Stimulated activated CD4-positive, alpha-beta T cell treated with anti-CD3 and anti-CD28 coated beads, Interleukin-1b, Interleukin-23, amount 100 ng/mL, for 4 hours (primary cell): ENCODE measurements around the gene AHCYL1.

Experiments used
- DNase-seq, 2 donors: peaks; one replicate each; pipeline ENCODE4 v3.0.0-alpha.2; 2020; ENCODE audit warnings: low read depth in 2 of 2

Gene AHCYL1

DNA sequence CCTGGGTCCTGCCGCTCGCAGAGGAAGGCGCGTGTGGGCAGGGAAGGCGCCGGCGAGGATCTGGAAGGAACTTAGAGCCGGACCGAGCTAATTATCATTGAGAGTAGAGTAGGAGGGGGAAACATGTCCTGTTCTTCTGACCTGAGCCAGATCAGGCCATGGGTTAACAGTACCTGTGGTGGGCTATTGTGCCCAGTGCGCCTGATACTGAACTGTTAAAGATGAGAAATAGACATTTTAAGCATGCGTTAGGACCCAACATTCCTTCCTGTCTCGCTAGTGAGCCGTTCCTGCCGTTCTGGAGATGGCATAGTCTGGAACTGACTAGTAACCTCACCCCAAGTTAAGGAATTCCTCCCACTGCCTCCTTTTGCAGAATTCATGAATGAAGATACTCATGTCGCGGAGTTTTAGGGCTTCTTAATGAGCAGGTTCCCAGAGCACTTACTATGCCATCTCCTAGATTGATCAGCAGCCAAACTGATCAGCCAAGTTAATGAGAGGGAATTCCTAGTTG lies 50.7 kb downstream of the AHCYL1 start:
- DNase-seq: no peak

GRCh38 chr1:110038271-110038670 lies 53.7 kb downstream of the AHCYL1 start:
- no peak for DNase-seq

GRCh38 chr1:110039641-110040040 lies 55.1 kb downstream of the AHCYL1 start:
- DNase-seq: no peak

DNA sequence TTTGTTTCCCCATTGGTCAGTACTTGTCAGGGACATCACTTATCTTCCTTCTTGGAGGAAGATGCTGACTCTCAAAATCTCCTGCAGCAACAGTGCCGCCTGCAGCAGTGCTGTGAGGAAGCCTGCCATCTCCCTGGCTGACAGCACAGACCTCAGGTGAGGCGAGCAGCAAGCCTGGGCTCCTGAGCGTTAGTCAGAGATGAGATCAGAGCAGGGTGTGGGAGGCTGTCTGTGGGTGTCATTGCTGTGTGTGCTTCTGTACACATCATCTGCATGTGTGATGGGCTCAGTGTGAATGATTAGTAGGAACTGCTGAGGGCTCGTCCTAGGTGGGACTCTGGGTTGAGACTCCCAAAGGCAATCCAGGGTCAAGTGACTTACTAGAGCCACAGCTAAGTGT lies 56.0 kb downstream of the AHCYL1 start:
- DNase-seq: peak; percentile 24 to 34

GRCh38 chr1:110043016-110043415 lies 58.5 kb downstream of the AHCYL1 start:
- DNase-seq: no peak

- DNase-seq: no peak
Measured at GRCh38 chr1:110047463-110047862, 62.9 kb downstream of the AHCYL1 start.

DNA sequence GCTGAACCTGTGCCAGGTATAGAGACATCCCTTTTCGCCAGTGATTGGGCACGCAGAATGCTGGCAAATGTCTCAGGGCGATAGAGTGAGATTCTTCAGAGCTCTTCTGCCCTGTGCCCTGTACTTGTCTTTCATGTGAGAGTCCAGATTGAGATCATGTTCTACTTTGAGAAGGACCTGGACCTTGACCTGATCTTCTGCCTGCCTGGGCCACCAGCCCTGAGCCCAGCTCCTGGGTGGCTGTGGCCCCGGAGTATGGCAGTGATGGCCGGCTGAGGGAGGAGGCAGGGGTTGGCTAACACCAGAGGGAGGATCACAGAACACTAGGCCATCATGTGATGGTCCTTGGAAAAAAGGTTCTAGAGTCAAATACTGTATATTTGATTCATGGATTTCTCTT lies 63.7 kb downstream of the AHCYL1 start:
- no peak for DNase-seq

DNA sequence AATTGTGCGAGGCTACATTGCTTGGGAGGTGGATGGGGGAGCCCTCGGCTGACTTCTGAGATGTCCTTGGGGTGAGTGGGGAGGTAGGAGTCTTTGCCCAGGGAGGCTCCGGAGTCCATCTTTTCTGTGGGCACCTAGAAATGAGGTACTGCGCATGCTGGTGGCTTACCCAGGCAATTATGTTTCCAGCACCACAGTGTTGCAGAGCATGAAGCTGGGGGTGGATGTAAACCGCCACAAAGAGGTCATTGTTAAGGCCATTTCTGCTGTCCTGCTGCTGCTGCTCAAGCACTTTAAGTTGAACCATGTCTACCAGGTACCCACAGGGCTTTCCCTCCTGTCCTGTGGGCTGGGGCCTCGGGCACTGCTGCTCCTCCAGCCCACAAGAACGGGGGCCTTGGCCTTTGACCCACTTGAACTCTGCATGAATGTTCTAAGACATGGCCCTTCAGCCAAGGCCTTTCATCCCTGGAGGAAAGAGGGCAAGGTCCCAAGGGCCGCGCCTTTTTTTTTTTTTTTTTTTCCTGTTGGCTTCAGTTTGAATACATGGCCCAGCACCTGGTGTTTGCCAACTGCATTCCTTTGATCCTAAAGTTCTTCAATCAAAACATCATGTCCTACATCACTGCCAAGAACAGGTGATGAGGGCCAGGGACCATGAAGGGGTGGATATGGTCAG lies 64.5 kb downstream of the AHCYL1 start:
- DNase-seq: no peak

- DNase-seq: no peak
Measured at GRCh38 chr1:110049801-110050601, 65.4 kb downstream of the AHCYL1 start.

DNA sequence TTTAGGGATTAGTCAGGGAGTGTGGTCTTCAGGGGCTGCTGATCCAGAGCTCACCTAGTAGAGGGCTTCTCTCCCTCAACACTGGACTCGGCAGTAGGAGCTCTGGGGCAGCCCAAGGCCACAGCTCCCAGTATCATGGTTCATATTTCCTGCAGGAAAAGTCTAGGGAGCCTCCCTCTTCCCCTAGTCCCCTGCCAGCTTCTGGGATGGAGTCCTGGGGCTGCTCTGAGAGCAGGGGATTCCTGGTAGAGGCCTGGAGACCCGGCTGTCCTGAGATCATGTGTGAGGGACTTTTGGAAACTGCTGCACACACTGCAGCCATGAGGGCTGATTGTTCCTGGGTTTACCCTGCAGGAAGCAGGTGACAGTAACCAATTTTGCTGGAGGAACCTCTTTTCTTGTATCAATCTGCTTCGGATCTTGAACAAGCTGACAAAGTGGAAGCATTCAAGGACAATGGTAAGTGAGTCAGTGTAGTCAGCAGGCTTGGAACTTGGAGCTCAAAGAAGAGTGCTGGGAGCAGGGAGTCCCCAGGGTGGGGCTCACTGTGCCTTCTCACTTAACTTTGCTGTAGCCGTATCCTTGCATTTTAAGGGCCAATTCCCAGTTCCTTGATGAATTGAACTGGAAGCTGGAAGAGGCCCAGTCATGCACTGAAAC lies 66.2 kb downstream of the AHCYL1 start:
- DNase-seq: no peak

DNA sequence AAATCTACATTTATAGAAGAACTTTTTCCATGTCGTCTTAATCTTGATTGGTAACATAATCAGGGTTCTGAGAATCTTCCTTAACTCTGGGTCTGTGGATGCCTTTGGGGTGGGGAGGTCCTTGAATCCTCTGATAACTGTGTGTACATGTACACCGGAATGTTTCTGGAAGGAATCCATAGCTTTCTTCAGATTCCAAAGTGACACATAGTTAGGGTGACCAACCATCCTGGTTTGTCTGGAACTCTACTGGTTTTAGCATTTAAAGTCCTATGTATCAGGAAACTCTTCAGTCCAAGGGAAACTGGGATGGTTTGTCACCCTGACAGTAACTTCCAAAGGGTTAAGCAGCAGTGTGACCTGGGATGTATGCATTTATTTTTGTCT lies 66.7 kb downstream of the AHCYL1 start:
- DNase-seq: no peak

- DNase-seq: peak; percentile 67 to 71
Measured at GRCh38 chr1:110053552-110054428, 69.2 kb downstream of the AHCYL1 start.

- DNase-seq: no peak
Measured at GRCh38 chr1:110055493-110056284, 71.1 kb downstream of the AHCYL1 start.

DNA sequence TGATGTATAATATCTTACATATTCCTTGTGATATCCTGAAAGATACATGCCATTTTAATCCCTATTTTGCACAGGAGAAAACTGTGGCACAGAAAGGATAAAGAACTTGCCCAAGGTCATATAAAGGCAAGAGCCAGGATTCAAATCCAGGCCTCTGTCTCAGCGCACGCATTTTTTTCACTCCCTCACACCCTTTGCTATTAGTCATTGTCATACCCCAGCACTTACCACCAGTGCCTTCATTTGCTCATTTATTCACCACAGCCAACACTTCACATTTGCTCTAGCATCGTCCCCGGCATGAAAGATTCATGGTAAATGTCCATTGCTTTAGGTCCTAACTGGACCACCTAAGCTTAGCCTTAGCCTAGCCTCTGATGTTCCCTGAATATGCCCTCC lies 71.7 kb downstream of the AHCYL1 start:
- DNase-seq: no peak

GRCh38 chr1:110056776-110057175 lies 72.2 kb downstream of the AHCYL1 start:
- DNase-seq: no peak

DNA sequence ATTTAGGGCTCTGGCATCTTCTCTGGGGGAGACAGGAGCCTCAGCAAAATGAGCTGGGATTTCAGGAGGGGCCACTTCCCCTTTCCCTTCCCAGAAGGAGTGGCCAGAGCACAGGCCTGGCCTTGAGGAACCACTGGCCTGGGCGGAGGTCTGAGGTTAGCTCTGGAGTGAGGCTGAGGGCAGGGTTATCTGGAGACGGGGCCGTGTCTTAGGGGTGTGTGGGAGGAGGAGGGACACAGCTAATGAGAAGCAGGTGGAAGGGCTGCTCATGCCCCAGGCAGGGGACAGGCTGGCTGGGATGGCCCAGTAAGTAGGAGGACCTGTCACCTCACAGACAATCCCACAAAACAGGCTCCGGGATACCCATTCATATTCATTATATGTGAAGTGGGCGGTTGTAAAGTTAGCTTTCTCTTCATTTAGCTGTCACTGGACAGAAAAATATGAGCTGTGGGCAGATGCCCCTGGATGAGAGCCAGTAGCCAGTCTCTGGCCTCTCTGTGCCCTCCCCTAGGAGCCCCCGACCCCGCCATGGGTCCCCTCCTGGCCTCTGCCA lies 73.5 kb downstream of the AHCYL1 start:
- DNase-seq: no peak

DNA sequence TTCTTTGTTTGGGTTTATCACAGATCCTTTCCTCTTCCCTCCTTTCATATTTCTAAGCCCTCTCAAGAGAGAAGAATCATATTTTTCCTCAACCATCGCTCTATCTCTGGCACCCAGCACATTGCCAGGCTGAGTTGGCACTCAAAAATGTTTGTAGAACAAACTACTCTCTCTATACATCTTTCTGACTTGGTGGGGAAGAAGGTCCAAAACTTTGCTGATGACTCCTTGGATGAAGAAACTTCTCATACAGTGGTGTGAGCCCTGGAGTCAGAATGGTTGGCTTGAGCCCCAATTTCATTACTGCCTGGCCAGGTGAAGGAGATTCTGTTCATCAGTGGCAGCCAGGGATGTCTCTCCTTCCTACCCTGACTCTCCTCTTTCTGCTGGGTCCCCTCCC lies 74.0 kb downstream of the AHCYL1 start:
- no peak for DNase-seq

DNA sequence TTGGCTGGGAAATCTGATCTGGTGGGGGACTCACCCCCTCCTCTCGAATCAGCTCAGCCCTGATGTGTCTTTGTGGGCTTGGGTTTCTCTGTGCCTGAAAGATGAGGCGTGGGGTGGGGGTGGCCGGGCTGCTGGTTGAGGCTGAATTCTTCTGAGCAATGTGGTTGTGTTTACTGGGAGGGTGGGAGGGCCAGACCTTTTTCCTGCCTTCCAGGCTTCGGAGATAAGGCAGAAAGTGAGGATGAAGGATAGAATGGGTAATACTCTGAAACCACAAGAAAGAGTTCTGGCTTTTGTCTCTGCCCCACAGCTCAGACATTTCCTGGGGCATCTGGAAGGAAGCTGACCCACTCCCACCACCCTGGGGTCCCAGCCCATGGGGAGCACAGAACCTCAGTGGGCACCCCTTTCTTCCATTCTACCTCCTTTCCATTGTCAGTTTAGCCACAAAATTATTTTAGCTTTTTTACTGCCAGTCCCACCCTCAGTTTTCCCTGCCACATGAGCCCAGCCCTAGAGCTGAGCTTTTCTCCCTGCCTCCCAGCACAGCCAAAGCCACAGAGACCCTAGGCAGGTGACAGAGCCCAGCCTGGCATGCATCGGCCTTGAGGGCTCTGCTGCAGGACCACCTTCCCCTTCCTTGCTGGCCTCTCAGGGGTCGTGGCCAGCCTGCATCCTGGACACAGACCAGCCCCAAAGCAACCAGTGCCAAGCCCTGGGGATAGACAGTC lies 74.7 kb downstream of the AHCYL1 start:
- DNase-seq: no peak

DNA sequence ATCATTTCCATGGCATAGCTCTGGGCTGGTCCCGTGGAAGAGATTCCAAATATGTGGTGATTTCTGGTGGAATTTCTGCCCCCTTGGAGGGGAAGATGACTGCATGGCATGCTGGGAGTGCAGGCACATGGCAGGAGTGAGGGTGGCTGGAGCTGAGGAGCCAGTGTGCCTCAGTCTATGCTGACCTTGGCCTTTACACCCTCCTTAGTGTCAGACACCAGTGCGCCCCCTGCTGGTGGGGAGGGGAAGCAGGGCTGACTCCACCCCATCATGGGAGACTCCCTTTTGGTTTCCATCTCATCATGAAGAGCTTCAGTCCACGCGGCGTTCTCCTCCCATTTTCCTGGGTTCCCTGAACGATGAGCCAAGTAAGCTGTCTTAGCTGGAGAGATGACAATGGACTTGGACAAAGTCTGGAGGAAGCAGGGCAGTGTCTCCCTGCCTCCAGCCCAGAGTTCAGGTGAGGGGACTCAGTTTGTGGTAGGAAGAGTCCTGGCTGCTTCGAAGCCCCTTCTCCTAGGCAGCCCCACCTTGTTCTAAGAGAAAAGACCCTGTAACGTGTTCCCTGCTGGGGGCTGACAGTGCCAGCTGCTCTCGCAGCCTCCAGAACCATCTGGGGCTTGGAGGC lies 75.6 kb downstream of the AHCYL1 start:
- peak; percentile 64 to 76 for DNase-seq
